ENCODE results near the gene URI1.

DNA sequence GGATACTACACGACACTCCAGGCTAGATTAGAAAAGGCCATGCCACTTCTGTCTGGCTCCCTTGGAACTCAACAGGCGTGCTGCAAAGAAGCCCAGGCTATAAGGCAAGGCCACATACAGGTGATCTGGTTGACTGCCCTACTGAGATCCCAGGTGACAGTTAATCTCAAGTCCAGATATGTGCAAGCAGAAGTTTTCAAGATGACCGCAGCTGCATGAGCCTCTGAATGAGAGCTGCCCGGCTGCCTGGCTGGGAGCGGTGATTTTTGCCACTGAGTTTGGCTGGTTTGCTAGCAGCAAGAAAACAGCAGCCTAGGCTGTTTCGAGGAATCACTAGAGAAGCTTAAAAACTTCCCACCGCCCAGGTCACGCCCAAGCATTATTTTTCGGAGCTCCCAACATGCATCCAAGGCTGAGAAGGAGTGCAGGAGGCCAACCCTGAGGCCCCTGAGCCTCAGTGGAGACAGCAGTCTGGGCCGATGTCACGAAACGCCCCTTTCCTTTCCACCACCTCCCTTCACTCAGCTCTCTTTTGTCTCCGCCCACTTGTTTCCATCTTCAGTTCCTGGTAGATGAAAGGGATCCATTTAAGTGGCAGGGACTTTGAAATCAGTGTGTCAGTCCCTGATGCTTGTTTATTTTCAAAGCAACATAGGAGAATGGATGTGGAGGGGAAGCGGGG lies 14.0 kb upstream of the URI1 start:
- TF ChIP-seq, protein P1, sequence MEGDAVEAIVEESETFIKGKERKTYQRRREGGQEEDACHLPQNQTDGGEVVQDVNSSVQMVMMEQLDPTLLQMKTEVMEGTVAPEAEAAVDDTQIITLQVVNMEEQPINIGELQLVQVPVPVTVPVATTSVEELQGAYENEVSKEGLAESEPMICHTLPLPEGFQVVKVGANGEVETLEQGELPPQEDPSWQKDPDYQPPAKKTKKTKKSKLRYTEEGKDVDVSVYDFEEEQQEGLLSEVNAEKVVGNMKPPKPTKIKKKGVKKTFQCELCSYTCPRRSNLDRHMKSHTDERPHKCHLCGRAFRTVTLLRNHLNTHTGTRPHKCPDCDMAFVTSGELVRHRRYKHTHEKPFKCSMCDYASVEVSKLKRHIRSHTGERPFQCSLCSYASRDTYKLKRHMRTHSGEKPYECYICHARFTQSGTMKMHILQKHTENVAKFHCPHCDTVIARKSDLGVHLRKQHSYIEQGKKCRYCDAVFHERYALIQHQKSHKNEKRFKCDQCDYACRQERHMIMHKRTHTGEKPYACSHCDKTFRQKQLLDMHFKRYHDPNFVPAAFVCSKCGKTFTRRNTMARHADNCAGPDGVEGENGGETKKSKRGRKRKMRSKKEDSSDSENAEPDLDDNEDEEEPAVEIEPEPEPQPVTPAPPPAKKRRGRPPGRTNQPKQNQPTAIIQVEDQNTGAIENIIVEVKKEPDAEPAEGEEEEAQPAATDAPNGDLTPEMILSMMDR (tag by site-specific recombination; IDR thresholded peaks at IDR 0.05): no peak
- TF ChIP-seq, protein P2, sequence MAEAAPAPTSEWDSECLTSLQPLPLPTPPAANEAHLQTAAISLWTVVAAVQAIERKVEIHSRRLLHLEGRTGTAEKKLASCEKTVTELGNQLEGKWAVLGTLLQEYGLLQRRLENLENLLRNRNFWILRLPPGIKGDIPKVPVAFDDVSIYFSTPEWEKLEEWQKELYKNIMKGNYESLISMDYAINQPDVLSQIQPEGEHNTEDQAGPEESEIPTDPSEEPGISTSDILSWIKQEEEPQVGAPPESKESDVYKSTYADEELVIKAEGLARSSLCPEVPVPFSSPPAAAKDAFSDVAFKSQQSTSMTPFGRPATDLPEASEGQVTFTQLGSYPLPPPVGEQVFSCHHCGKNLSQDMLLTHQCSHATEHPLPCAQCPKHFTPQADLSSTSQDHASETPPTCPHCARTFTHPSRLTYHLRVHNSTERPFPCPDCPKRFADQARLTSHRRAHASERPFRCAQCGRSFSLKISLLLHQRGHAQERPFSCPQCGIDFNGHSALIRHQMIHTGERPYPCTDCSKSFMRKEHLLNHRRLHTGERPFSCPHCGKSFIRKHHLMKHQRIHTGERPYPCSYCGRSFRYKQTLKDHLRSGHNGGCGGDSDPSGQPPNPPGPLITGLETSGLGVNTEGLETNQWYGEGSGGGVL (tag by site-specific recombination; IDR thresholded peaks at IDR 0.05): no peak
- TF ChIP-seq KLF7 (tag by site-specific recombination; IDR thresholded peaks at IDR 0.05; ENCODE audit: borderline replicate concordance): no peak
- TF ChIP-seq ZNF292 (tag by site-specific recombination; IDR thresholded peaks at IDR 0.05; ENCODE audit: borderline replicate concordance, low read depth): no peak
- TF ChIP-seq, protein P3, sequence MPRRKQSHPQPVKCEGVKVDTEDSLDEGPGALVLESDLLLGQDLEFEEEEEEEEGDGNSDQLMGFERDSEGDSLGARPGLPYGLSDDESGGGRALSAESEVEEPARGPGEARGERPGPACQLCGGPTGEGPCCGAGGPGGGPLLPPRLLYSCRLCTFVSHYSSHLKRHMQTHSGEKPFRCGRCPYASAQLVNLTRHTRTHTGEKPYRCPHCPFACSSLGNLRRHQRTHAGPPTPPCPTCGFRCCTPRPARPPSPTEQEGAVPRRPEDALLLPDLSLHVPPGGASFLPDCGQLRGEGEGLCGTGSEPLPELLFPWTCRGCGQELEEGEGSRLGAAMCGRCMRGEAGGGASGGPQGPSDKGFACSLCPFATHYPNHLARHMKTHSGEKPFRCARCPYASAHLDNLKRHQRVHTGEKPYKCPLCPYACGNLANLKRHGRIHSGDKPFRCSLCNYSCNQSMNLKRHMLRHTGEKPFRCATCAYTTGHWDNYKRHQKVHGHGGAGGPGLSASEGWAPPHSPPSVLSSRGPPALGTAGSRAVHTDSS (tag by site-specific recombination; IDR thresholded peaks at IDR 0.05): no peak
- TF ChIP-seq, protein P4, sequence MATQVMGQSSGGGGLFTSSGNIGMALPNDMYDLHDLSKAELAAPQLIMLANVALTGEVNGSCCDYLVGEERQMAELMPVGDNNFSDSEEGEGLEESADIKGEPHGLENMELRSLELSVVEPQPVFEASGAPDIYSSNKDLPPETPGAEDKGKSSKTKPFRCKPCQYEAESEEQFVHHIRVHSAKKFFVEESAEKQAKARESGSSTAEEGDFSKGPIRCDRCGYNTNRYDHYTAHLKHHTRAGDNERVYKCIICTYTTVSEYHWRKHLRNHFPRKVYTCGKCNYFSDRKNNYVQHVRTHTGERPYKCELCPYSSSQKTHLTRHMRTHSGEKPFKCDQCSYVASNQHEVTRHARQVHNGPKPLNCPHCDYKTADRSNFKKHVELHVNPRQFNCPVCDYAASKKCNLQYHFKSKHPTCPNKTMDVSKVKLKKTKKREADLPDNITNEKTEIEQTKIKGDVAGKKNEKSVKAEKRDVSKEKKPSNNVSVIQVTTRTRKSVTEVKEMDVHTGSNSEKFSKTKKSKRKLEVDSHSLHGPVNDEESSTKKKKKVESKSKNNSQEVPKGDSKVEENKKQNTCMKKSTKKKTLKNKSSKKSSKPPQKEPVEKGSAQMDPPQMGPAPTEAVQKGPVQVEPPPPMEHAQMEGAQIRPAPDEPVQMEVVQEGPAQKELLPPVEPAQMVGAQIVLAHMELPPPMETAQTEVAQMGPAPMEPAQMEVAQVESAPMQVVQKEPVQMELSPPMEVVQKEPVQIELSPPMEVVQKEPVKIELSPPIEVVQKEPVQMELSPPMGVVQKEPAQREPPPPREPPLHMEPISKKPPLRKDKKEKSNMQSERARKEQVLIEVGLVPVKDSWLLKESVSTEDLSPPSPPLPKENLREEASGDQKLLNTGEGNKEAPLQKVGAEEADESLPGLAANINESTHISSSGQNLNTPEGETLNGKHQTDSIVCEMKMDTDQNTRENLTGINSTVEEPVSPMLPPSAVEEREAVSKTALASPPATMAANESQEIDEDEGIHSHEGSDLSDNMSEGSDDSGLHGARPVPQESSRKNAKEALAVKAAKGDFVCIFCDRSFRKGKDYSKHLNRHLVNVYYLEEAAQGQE (tag by site-specific recombination; IDR thresholded peaks at IDR 0.05): no peak
- no peak for TF ChIP-seq ZNF549 (tag by site-specific recombination; IDR thresholded peaks at IDR 0.05)
- TF ChIP-seq, protein P5, sequence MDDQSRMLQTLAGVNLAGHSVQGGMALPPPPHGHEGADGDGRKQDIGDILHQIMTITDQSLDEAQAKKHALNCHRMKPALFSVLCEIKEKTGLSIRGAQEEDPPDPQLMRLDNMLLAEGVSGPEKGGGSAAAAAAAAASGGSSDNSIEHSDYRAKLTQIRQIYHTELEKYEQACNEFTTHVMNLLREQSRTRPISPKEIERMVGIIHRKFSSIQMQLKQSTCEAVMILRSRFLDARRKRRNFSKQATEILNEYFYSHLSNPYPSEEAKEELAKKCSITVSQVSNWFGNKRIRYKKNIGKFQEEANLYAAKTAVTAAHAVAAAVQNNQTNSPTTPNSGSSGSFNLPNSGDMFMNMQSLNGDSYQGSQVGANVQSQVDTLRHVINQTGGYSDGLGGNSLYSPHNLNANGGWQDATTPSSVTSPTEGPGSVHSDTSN (CRISPR knock-in tag; IDR thresholded peaks at IDR 0.05): no peak
- TF ChIP-seq ZNF501 (tag by site-specific recombination; IDR thresholded peaks at IDR 0.05): no peak

Data from HEK293 (cell line).